ENCODE measurements around the gene TTC31.

Gene TTC31

DNA sequence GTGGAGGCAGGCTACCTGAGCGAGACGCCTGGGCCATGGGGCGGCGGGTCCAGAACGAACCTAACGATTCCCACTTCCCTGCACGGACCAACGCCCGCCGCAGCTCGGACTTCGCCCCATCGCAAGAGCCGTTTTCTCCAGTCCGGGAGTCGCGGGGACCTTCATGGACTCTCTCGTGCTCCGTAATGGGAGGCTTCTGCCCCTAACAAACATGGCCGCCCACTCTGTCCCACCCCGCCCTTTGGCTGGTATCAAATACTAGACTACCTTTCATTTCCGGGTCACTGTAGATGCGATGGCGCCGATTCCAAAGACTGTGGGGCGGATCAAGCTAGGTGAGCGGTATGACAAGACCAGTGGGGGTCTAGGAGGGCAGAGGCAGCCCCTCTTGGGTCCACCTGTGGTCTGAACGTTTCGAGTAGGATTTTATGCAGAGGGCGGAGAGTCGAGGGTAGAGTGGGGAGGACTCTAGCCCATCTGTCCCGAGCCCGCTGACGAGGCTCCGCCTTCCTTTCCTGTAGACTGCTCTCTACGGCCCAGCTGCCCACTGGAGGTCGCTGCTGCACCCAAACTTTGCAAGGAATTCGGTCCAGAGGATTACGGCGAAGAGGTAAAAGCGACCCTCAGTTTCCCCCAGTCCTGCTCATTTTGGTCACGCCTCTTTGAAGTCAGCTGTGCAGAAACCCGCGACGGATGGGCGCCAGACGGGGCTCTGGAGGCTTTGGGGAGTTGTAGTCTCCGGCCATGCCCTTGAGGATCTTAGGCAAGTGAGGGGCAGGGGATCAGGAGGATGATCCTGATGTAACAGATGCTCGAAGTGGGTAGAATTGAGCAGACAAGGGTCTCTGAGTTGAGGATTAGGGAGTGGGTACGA is at the start of gene TTC31, which contains the start of gene CCDC142:
TTC31 (plus strand) TSS at position 281 of the 874 bp plus-strand sequence; CDS start at position 296, 15 bp downstream.
CCDC142 (minus strand) TSS at position 198 of the 874 bp plus-strand sequence; CDS start at position 37, 161 bp downstream.
- peak within 1 kb of the TSS; percentile 79 for H2AFZ ChIP-seq
- H3K4me3 ChIP-seq (ENCODE audit: low read depth, low read length): peak within 1 kb of the TSS; percentile 94
- H3K9ac ChIP-seq: peak within 1 kb of the TSS; percentile 1
- peak within 1 kb of the TSS; percentile 83 for H3K27ac ChIP-seq
- H3K9me3 ChIP-seq (ENCODE audit: control insufficient read depth, low read length): no peaks in the 10 kb centered on the region
- TF ChIP-seq, protein P1, sequence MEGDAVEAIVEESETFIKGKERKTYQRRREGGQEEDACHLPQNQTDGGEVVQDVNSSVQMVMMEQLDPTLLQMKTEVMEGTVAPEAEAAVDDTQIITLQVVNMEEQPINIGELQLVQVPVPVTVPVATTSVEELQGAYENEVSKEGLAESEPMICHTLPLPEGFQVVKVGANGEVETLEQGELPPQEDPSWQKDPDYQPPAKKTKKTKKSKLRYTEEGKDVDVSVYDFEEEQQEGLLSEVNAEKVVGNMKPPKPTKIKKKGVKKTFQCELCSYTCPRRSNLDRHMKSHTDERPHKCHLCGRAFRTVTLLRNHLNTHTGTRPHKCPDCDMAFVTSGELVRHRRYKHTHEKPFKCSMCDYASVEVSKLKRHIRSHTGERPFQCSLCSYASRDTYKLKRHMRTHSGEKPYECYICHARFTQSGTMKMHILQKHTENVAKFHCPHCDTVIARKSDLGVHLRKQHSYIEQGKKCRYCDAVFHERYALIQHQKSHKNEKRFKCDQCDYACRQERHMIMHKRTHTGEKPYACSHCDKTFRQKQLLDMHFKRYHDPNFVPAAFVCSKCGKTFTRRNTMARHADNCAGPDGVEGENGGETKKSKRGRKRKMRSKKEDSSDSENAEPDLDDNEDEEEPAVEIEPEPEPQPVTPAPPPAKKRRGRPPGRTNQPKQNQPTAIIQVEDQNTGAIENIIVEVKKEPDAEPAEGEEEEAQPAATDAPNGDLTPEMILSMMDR (IDR thresholded peaks at IDR 0.05): peak; percentile 93
- no peaks in the 10 kb centered on the region for H3K27me3 ChIP-seq (ENCODE audit: control insufficient read depth, insufficient read depth, low read length)
- H3K4me2 ChIP-seq (ENCODE audit: low read length): peak within 1 kb of the TSS; percentile 97
- H3K4me1 ChIP-seq: no peaks in the 10 kb centered on the region
- H3K79me2 ChIP-seq: peaks cover 20% of the 10 kb centered on the region
- H3K36me3 ChIP-seq (ENCODE audit: control insufficient read depth, insufficient read depth, low read length): no peaks in the 10 kb centered on the region

GRCh38 chr2:74436111-74436805 is 46.6 kb upstream of the TTC31 start:
- H3K27me3 ChIP-seq (ENCODE audit: control insufficient read depth, insufficient read depth, low read length): no peaks in the 10 kb centered on the region
- H3K4me2 ChIP-seq (ENCODE audit: low read length): no peak overlapping the region
- no peaks in the 10 kb centered on the region for H3K36me3 ChIP-seq (ENCODE audit: control insufficient read depth, insufficient read depth, low read length)
- no peak overlapping the region for H3K4me3 ChIP-seq (ENCODE audit: low read depth, low read length)
- TF ChIP-seq, protein P1 (IDR thresholded peaks at IDR 0.05): no peak
- H3K4me1 ChIP-seq: peaks cover 8% of the 10 kb centered on the region
- H2AFZ ChIP-seq: no peak overlapping the region
- H3K79me2 ChIP-seq: peaks cover 13% of the 10 kb centered on the region
- H3K27ac ChIP-seq: no peak overlapping the region
- no peaks in the 10 kb centered on the region for H3K9me3 ChIP-seq (ENCODE audit: control insufficient read depth, low read length)
- no peak overlapping the region for H3K9ac ChIP-seq

DNA sequence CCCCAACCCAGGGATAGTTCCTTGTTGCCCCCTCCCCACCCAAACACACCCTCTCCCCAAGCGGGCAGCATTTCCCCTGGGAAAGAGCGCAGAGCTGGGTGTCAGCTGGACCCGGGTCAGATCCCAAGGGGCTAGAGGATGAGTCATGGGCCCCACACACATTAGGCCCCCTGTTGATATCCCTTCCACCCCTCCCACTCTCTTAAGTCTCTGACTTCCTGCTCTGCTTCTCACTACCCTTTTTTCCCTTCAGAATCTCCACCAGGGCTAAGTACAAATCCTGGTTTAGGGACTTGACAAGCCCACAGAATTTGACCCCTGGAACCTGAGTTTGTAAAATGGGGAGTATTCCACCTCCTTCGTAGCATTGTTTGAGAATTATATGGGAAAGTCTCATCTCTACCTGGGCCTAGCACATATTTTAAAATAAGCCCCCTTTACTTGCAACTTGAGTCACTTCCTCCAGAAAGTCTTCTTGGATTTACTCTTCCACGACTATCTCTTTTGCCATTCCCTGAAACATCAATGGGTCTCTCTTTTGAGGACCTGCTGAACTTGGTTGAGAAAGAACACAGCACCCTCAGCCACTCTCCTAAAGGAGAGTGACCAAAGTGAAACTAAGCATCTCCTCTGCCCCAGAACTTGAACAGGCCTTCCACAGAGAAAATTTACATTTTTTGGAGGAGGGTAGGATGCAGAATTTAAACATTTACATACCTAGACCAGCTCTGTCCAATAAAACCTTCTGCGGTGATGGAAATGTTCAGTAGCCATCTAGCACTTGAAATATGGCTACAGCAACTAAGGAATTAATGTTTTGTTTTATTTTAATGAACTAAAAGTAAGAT is 45.8 kb upstream of the TTC31 start:
- Histone ChIP-seq H3K36me3 (ENCODE audit: control insufficient read depth, insufficient read depth, low read length) (no peaks in the 10 kb centered on the region), H3K9ac (no peak overlapping the region), H3K79me2 (peaks cover 13% of the 10 kb centered on the region), H3K4me2 (ENCODE audit: low read length) (no peak overlapping the region), H3K9me3 (ENCODE audit: control insufficient read depth, low read length) (no peaks in the 10 kb centered on the region), H3K4me3 (ENCODE audit: low read depth, low read length) (no peak overlapping the region), H3K4me1 (peaks cover 8% of the 10 kb centered on the region), H2AFZ (no peak overlapping the region), H3K27ac (no peak overlapping the region), H3K27me3 (ENCODE audit: control insufficient read depth, insufficient read depth, low read length) (no peaks in the 10 kb centered on the region)
- TF ChIP-seq, protein P1 (IDR thresholded peaks at IDR 0.05): no peak

DNA sequence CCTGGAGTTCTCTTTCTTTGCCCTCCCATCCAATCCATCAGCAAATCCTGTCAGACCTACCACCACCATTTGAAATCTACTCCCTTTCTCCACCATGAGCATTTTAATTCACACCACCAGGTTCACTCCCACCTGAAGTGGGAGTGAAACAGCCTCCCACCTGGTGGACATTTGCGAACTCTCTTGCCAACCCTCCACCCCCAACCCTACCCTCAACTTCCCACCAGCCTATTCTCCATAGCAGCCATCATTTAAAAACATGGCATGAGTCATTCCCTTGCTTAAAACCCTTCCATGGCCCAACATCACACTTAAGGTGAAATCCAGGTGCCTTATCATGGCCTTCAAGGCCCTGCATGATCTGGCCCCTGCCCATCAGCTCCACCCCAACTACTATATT is 44.6 kb upstream of the TTC31 start:
- H3K4me2 ChIP-seq (ENCODE audit: low read length): no peak overlapping the region
- H3K4me1 ChIP-seq: peaks cover 8% of the 10 kb centered on the region
- no peaks in the 10 kb centered on the region for H3K9me3 ChIP-seq (ENCODE audit: control insufficient read depth, low read length)
- no peaks in the 10 kb centered on the region for H3K36me3 ChIP-seq (ENCODE audit: control insufficient read depth, insufficient read depth, low read length)
- H3K4me3 ChIP-seq (ENCODE audit: low read depth, low read length): no peak overlapping the region
- TF ChIP-seq, protein P1 (IDR thresholded peaks at IDR 0.05): no peak
- H3K27ac ChIP-seq: no peak overlapping the region
- no peak overlapping the region for H3K9ac ChIP-seq
- H2AFZ ChIP-seq: no peak overlapping the region
- no peaks in the 10 kb centered on the region for H3K27me3 ChIP-seq (ENCODE audit: control insufficient read depth, insufficient read depth, low read length)
- H3K79me2 ChIP-seq: peaks cover 10% of the 10 kb centered on the region
